ENCODE data around the gene DPCD. TPM values are rescaled to one million over a fixed set of nuclear protein-coding genes. Genes with fewer than 3 reads are reported as not detected.

The DPCD gene
- total RNA-seq = 1 to 10 TPM; 4.0 to 5.5 TPM

- DNase-seq (peak; percentile 89), ATAC-seq (ENCODE audit: low read depth) (peak; percentile 95)
- Mint-ChIP-seq H3K27me3 (no peaks in the 10 kb centered on the region), H3K4me3 (peak within 1 kb of the TSS; percentile 94), H3K36me3 (peaks cover 4% of the 10 kb centered on the region), H3K9me3 (no peaks in the 10 kb centered on the region), H3K27ac (peak within 1 kb of the TSS; percentile 88), H3K4me1 (peaks cover 8% of the 10 kb centered on the region)
- POLR2A ChIA-PET = interaction anchor here (1.0 to 1.5 kb wide), 4 partner anchors 15 to 556 kb away, joined by 3 to 4 read pairs (median 4); no protein-coding TSS in a partner anchor
Measured at GRCh38 chr10:101587725-101588653, at the start of gene DPCD, which contains the start of gene POLL. Gene DPCD (plus strand): TSS chr10:101588321. CDS start chr10:101588337, 16 bp downstream. Gene POLL (minus strand): TSS chr10:101588257. CDS start chr10:101587360, 897 bp downstream.

GRCh38 chr10:101538446-101538845 is 49.7 kb upstream of the DPCD start:
- H3K36me3 Mint-ChIP-seq = peaks cover 4% of the 10 kb centered on the region
- POLR2A ChIA-PET = no interaction called here
- no peaks in the 10 kb centered on the region for H3K4me1 Mint-ChIP-seq
- H3K27me3 Mint-ChIP-seq = no peaks in the 10 kb centered on the region
- no peak overlapping the region for H3K27ac Mint-ChIP-seq
- H3K9me3 Mint-ChIP-seq = no peaks in the 10 kb centered on the region
- DNase-seq = no peak
- no peak for ATAC-seq (ENCODE audit: low read depth)
- H3K4me3 Mint-ChIP-seq = no peak overlapping the region

- Mint-ChIP-seq H3K27ac (no peak overlapping the region), H3K4me1 (no peaks in the 10 kb centered on the region), H3K9me3 (no peaks in the 10 kb centered on the region), H3K36me3 (peaks cover 6% of the 10 kb centered on the region), H3K4me3 (no peak overlapping the region), H3K27me3 (no peaks in the 10 kb centered on the region)
- no peak for DNase-seq
- ATAC-seq (ENCODE audit: low read depth) = no peak
- POLR2A ChIA-PET = no interaction called here
Measured at GRCh38 chr10:101545898-101546297, 42.2 kb upstream of the DPCD start.

GRCh38 chr10:101550965-101551364 is 37.2 kb upstream of the DPCD start:
- H3K4me1 Mint-ChIP-seq = no peaks in the 10 kb centered on the region
- peaks cover 5% of the 10 kb centered on the region for H3K36me3 Mint-ChIP-seq
- no peak for ATAC-seq (ENCODE audit: low read depth)
- no peaks in the 10 kb centered on the region for H3K27me3 Mint-ChIP-seq
- H3K27ac Mint-ChIP-seq = no peak overlapping the region
- H3K9me3 Mint-ChIP-seq = no peaks in the 10 kb centered on the region
- no peak overlapping the region for H3K4me3 Mint-ChIP-seq
- DNase-seq = no peak
- POLR2A ChIA-PET = no interaction called here

GRCh38 chr10:101552442-101552841 is 35.7 kb upstream of the DPCD start:
- H3K4me3 Mint-ChIP-seq = no peak overlapping the region
- H3K27ac Mint-ChIP-seq = no peak overlapping the region
- H3K9me3 Mint-ChIP-seq = no peaks in the 10 kb centered on the region
- H3K27me3 Mint-ChIP-seq = no peaks in the 10 kb centered on the region
- H3K4me1 Mint-ChIP-seq = no peaks in the 10 kb centered on the region
- peaks cover 2% of the 10 kb centered on the region for H3K36me3 Mint-ChIP-seq
- DNase-seq = no peak
- ATAC-seq (ENCODE audit: low read depth) = no peak
- POLR2A ChIA-PET = no interaction called here

GRCh38 chr10:101557541-101557940 is 30.6 kb upstream of the DPCD start:
- no peaks in the 10 kb centered on the region for H3K36me3 Mint-ChIP-seq
- no peak overlapping the region for H3K4me3 Mint-ChIP-seq
- no peaks in the 10 kb centered on the region for H3K9me3 Mint-ChIP-seq
- no peaks in the 10 kb centered on the region for H3K27me3 Mint-ChIP-seq
- H3K27ac Mint-ChIP-seq = peak overlapping the region; percentile 19
- peaks cover 18% of the 10 kb centered on the region for H3K4me1 Mint-ChIP-seq
- ATAC-seq (ENCODE audit: low read depth) (no peak), DNase-seq (no peak)
- POLR2A ChIA-PET = no interaction called here

- H3K9me3 Mint-ChIP-seq = no peaks in the 10 kb centered on the region
- no peaks in the 10 kb centered on the region for H3K36me3 Mint-ChIP-seq
- peak overlapping the region; percentile 58 for H3K27ac Mint-ChIP-seq
- no peak overlapping the region for H3K4me3 Mint-ChIP-seq
- POLR2A ChIA-PET = interaction anchor here (1.3 kb wide), 1 partner anchor 12 kb away, joined by 4 read pairs; no protein-coding TSS in a partner anchor
- no peaks in the 10 kb centered on the region for H3K27me3 Mint-ChIP-seq
- ATAC-seq (ENCODE audit: low read depth) (peak; percentile 79), DNase-seq (no peak)
- H3K4me1 Mint-ChIP-seq = peaks cover 18% of the 10 kb centered on the region
Measured at GRCh38 chr10:101558204-101558603, 29.9 kb upstream of the DPCD start.

GRCh38 chr10:101558671-101559595 is 29.2 kb upstream of the DPCD start:
- H3K36me3 Mint-ChIP-seq = no peaks in the 10 kb centered on the region
- peaks cover 18% of the 10 kb centered on the region for H3K4me1 Mint-ChIP-seq
- peaks cover 4% of the 10 kb centered on the region for H3K27me3 Mint-ChIP-seq
- POLR2A ChIA-PET = interaction anchor here (1.3 kb wide), 1 partner anchor 11 kb away, joined by 4 read pairs; no protein-coding TSS in a partner anchor
- H3K27ac Mint-ChIP-seq = peak overlapping the region; percentile 46
- ATAC-seq (ENCODE audit: low read depth) = no peak
- no peak for DNase-seq
- H3K4me3 Mint-ChIP-seq = no peak overlapping the region
- H3K9me3 Mint-ChIP-seq = no peaks in the 10 kb centered on the region

- H3K36me3 Mint-ChIP-seq = no peaks in the 10 kb centered on the region
- POLR2A ChIA-PET = interaction anchor here (1.3 kb wide), 1 partner anchor 10 kb away, joined by 4 read pairs; no protein-coding TSS in a partner anchor
- ATAC-seq (ENCODE audit: low read depth) = no peak
- H3K4me1 Mint-ChIP-seq = peaks cover 18% of the 10 kb centered on the region
- H3K27ac Mint-ChIP-seq = peak overlapping the region; percentile 46
- H3K27me3 Mint-ChIP-seq = peaks cover 9% of the 10 kb centered on the region
- H3K4me3 Mint-ChIP-seq = no peak overlapping the region
- no peak for DNase-seq
- H3K9me3 Mint-ChIP-seq = no peaks in the 10 kb centered on the region
Measured at GRCh38 chr10:101559596-101560297, 28.4 kb upstream of the DPCD start.

- ATAC-seq (ENCODE audit: low read depth) = no peak
- no peak for DNase-seq
- Mint-ChIP-seq H3K9me3 (no peaks in the 10 kb centered on the region), H3K27me3 (peaks cover 17% of the 10 kb centered on the region), H3K4me1 (peaks cover 18% of the 10 kb centered on the region), H3K36me3 (no peaks in the 10 kb centered on the region), H3K27ac (no peak overlapping the region), H3K4me3 (no peak overlapping the region)
- POLR2A ChIA-PET = no interaction called here
Measured at GRCh38 chr10:101560298-101561067, 27.6 kb upstream of the DPCD start.

GRCh38 chr10:101561068-101561915 is 26.8 kb upstream of the DPCD start:
- peaks cover 18% of the 10 kb centered on the region for H3K4me1 Mint-ChIP-seq
- no peak overlapping the region for H3K4me3 Mint-ChIP-seq
- POLR2A ChIA-PET = no interaction called here
- ATAC-seq (ENCODE audit: low read depth) (no peak), DNase-seq (no peak)
- H3K27me3 Mint-ChIP-seq = peaks cover 24% of the 10 kb centered on the region
- H3K27ac Mint-ChIP-seq = no peak overlapping the region
- H3K36me3 Mint-ChIP-seq = no peaks in the 10 kb centered on the region
- no peaks in the 10 kb centered on the region for H3K9me3 Mint-ChIP-seq

Data from activated naive CD8-positive, alpha-beta T cell treated with anti-CD3 and anti-CD28 coated beads, Interleukin-2, amount 10 ng/mL, durations not matched to agents 7 days and 5 days (primary cell).